Liver (tissue), 3 donors: ENCODE data around the gene KPNA6.

Source experiments
- ATF3 ChIP-seq: IDR thresholded peaks from 2 replicates; pipeline ENCODE4 v1.6.1; 2016; ENCODE audit warnings: antibody characterized with exemption
- FOXA1 ChIP-seq: IDR thresholded peaks from 2 replicates; pipeline ENCODE4 v1.6.1; 2016; ENCODE audit warnings: antibody characterized with exemption
- GABPA ChIP-seq, 2 donors: IDR thresholded peaks in 1 of 2; conservative IDR thresholded peaks in 1 of 2; 2 replicates each; pipeline ENCODE4 v1.6.1; 2016; ENCODE audit warnings: antibody characterized with exemption in 2 of 2, mild to moderate bottlenecking in 1 of 2, moderate library complexity in 1 of 2
- RAD21 ChIP-seq, 2 donors: IDR thresholded peaks; 2 replicates each; pipeline ENCODE4 v1.6.1; 2016; ENCODE audit warnings: antibody characterized with exemption in 2 of 2, mild to moderate bottlenecking in 2 of 2
- RXRA ChIP-seq, 2 donors: IDR thresholded peaks; 2 replicates each; pipeline ENCODE4 v1.6.1; 2017 to 2018; ENCODE audit warnings: antibody characterized with exemption in 2 of 2, mild to moderate bottlenecking in 1 of 2
- TAF1 ChIP-seq: conservative IDR thresholded peaks from 2 replicates; pipeline ENCODE4 v1.6.1; 2016; ENCODE audit warnings: antibody characterized with exemption, mild to moderate bottlenecking
- YY1 ChIP-seq: IDR thresholded peaks from 2 replicates; pipeline ENCODE4 v1.6.1; 2016; ENCODE audit warnings: antibody characterized with exemption, mild to moderate bottlenecking
- TF ChIP-seq, protein P1 (sequence below): fragments of 150-350 bp; IDR thresholded peaks from 2 replicates; pipeline ENCODE4 v1.5.1; 2017; ENCODE audit warnings: improper control_type of control experiment, low read depth, low read length; ENCODE audit not compliant: missing input control
- TF ChIP-seq, protein P2 (sequence below): IDR thresholded peaks from 2 replicates; pipeline ENCODE4 v1.6.1; 2016; ENCODE audit warnings: antibody characterized with exemption
- TF ChIP-seq, protein P3 (sequence below): IDR thresholded peaks from 2 replicates; pipeline ENCODE4 v1.6.1; 2016; ENCODE audit warnings: antibody characterized with exemption, mild to moderate bottlenecking
- donor health status: healthy.
- donor health status: healthy.

DNA sequence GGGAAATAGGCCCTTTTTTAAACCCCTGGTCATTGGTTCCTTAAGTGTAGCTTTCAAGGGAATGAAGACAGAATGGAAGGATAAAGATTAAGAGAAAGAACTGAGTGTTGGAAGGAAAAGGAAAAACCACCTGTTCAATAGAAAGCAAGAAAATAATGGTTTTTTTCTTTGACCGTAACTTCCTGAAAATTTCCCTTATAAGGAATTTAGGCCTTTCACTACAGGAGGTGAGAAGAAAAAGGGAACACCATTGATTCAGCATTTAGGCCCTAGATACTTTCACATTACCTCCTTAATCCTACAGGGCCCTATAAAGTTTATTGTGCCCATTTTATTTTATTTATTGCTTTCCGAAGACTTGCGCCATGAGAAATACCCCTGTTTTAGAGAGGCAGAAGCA lies 18.9 kb downstream of the KPNA6 start:
- TF ChIP-seq YY1 (no peak), TAF1 (no peak), ATF3 (no peak), RAD21 (IDR thresholded peaks at IDR 0.05) (no peak), RXRA (IDR thresholded peaks at IDR 0.05) (no peak), GABPA (IDR thresholded peaks at IDR 0.05 in 1 of 2, conservative IDR thresholded peaks at IDR 0.05 in 1 of 2) (no peak), FOXA1 (no peak)
- TF ChIP-seq, protein P1, sequence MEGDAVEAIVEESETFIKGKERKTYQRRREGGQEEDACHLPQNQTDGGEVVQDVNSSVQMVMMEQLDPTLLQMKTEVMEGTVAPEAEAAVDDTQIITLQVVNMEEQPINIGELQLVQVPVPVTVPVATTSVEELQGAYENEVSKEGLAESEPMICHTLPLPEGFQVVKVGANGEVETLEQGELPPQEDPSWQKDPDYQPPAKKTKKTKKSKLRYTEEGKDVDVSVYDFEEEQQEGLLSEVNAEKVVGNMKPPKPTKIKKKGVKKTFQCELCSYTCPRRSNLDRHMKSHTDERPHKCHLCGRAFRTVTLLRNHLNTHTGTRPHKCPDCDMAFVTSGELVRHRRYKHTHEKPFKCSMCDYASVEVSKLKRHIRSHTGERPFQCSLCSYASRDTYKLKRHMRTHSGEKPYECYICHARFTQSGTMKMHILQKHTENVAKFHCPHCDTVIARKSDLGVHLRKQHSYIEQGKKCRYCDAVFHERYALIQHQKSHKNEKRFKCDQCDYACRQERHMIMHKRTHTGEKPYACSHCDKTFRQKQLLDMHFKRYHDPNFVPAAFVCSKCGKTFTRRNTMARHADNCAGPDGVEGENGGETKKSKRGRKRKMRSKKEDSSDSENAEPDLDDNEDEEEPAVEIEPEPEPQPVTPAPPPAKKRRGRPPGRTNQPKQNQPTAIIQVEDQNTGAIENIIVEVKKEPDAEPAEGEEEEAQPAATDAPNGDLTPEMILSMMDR = no peak
- TF ChIP-seq, protein P2, sequence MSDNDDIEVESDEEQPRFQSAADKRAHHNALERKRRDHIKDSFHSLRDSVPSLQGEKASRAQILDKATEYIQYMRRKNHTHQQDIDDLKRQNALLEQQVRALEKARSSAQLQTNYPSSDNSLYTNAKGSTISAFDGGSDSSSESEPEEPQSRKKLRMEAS = no peak
- TF ChIP-seq, protein P3, sequence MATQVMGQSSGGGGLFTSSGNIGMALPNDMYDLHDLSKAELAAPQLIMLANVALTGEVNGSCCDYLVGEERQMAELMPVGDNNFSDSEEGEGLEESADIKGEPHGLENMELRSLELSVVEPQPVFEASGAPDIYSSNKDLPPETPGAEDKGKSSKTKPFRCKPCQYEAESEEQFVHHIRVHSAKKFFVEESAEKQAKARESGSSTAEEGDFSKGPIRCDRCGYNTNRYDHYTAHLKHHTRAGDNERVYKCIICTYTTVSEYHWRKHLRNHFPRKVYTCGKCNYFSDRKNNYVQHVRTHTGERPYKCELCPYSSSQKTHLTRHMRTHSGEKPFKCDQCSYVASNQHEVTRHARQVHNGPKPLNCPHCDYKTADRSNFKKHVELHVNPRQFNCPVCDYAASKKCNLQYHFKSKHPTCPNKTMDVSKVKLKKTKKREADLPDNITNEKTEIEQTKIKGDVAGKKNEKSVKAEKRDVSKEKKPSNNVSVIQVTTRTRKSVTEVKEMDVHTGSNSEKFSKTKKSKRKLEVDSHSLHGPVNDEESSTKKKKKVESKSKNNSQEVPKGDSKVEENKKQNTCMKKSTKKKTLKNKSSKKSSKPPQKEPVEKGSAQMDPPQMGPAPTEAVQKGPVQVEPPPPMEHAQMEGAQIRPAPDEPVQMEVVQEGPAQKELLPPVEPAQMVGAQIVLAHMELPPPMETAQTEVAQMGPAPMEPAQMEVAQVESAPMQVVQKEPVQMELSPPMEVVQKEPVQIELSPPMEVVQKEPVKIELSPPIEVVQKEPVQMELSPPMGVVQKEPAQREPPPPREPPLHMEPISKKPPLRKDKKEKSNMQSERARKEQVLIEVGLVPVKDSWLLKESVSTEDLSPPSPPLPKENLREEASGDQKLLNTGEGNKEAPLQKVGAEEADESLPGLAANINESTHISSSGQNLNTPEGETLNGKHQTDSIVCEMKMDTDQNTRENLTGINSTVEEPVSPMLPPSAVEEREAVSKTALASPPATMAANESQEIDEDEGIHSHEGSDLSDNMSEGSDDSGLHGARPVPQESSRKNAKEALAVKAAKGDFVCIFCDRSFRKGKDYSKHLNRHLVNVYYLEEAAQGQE = no peak
